GM18909 (cell line): ENCODE results near the gene PRKD3.

Source experiments
- ATAC-seq: cut with Tn5 transposase; IDR thresholded peaks from one replicate; pipeline ENCODE4 v1.9.1; 2021; ENCODE audit warnings: mild to moderate bottlenecking; ENCODE audit not compliant: unreplicated experiment, poor library complexity

PRKD3 gene

GRCh38 chr2:37324786-37325624 lies at the start of gene PRKD3:
TSS of gene PRKD3 (minus strand) at chr2:37324833. CDS start at chr2:37316524, 8,309 bp downstream.
- peak; percentile 76 for ATAC-seq

GRCh38 chr2:37372000-37372399 lies 47.4 kb upstream of the PRKD3 start:
- no peak for ATAC-seq

GRCh38 chr2:37370666-37371065 lies 46.0 kb upstream of the PRKD3 start:
- ATAC-seq, result no peak

DNA sequence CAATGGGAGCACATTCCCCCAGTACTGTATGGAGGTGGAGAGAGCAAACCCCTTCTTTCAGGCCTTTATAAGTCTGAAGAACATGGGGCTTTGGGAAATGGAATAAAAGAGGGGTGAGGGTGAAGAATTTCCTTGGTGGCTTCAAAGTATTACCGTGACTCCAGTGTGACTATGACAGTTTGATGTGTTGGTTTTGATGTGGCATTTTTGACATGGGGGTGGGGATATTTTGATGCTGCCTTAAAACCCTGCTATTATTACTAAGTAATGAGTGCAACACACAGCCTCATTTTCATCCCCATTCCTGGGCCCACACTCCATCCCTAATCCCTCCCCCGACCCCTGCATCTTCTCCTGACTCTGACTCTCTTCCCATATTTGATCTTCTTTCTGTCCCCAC lies 43.4 kb upstream of the PRKD3 start:
- ATAC-seq, result no peak

DNA sequence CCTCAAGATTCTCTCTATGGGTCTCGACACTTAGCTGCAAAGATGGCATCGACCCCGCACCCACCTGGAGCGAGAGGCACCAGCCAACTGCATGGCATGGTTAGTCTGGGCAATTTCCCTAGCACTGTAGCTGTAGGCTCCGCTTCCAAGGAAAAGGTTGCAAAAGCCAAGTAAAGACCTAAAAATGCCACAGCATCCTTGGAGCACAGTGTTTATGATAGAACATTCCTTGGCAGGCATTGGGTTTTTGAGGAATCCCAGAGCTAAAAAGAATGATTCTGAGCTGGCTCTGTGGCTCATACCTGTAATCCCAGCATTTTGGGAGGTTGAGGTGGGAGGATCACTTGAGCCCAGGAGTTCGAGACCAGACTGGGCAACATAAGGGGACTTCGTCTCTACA lies 42.7 kb upstream of the PRKD3 start:
- no peak for ATAC-seq

- no peak for ATAC-seq
Measured at GRCh38 chr2:37366773-37367172, 42.1 kb upstream of the PRKD3 start.

- ATAC-seq, result peak; percentile 88
Measured at GRCh38 chr2:37365669-37366068, 41.0 kb upstream of the PRKD3 start.

DNA sequence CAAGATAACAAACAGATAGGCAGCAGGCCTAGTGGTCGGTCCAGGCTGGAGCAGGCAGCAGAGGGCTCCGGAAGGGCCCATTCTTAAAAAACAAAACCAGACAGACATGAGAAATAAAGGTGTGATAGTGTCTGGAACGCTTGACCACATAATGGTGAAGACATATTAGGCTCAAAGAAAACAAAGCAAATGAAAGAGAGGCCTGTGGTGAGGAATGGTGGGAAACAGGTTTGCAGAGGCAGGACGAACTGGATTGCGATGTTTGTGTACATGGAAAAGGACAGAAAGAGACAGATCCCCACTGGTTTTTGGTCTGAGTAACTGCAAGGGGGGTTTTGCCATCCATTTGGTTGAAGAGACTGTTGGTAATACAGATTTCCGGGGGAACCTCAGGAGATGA lies 39.7 kb upstream of the PRKD3 start:
- no peak for ATAC-seq

GRCh38 chr2:37361994-37362698 lies 37.5 kb upstream of the PRKD3 start:
- no peak for ATAC-seq

DNA sequence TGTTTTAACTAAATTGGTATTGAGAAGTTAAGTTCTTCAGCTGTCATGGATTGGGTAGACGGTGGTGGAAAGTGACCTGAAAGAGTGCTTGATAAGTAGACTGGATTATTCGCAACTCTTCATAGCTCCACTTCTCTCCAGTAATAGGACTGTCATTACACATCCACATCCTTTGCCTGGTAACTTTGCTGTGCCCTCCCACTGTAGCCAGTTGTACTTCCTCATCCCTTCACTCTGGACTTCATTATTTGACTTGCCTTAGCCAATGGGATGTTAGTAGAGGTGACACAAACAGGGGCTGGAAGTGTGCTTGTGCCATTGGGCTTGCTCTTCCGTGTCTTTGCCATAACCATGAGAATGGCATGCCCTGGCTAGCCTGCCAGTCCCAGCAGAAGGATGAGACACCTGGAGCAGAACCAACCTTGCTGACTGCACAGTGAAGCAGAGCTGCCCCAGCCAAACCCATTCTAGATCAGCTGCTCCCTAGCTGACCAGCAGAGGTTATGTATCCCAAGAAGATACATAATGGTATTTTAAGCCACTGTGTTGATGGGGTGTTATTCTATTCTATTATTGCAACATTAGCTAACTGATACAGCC lies 36.7 kb upstream of the PRKD3 start:
- no peak for ATAC-seq

DNA sequence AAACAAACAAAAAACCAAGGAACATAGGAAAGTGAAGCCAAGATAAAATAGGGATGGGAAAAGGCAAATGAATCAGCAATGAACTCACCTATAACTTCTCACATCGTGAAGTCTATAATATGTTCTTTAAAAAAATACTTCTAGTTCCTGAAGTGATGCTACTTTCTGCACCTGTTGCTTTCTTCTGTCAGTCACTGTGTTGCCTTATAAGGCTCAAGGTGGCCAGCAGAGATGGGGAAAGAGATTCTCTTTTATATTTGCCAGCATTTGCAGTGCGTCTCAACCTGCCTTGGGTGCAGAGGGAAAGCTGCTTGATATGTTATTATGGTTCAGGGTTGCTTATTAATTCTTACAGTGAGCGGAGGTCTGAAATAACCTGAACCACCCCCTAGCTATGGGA lies 33.8 kb upstream of the PRKD3 start:
- ATAC-seq, result no peak

GRCh38 chr2:37357530-37357929 lies 32.9 kb upstream of the PRKD3 start:
- no peak for ATAC-seq

- ATAC-seq, result no peak
Measured at GRCh38 chr2:37357069-37357468, 32.4 kb upstream of the PRKD3 start.

GRCh38 chr2:37356299-37356698 lies 31.7 kb upstream of the PRKD3 start:
- no peak for ATAC-seq

GRCh38 chr2:37355735-37356134 lies 31.1 kb upstream of the PRKD3 start:
- ATAC-seq, result no peak

- no peak for ATAC-seq
Measured at GRCh38 chr2:37354531-37354930, 29.9 kb upstream of the PRKD3 start.

DNA sequence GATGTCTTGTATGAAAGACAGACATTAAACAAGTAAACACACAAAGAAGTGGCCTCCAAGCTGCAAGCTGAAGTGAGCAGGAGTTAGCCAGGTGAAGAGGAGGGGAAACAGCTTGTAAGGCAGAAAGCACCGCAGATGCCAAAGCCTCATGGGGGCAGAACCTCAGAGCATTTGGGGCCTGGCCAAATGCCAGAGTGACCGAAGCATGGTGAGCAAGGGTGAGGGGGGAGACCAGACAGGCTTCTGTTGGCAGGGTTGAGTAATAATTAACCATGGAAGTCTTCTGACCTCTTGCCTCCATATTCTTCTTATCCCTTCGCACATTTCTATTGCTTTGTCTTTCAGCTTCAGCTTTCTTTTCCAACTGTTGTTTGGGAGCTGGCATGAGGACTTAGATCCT lies 25.4 kb upstream of the PRKD3 start:
- peak; percentile 85 for ATAC-seq

DNA sequence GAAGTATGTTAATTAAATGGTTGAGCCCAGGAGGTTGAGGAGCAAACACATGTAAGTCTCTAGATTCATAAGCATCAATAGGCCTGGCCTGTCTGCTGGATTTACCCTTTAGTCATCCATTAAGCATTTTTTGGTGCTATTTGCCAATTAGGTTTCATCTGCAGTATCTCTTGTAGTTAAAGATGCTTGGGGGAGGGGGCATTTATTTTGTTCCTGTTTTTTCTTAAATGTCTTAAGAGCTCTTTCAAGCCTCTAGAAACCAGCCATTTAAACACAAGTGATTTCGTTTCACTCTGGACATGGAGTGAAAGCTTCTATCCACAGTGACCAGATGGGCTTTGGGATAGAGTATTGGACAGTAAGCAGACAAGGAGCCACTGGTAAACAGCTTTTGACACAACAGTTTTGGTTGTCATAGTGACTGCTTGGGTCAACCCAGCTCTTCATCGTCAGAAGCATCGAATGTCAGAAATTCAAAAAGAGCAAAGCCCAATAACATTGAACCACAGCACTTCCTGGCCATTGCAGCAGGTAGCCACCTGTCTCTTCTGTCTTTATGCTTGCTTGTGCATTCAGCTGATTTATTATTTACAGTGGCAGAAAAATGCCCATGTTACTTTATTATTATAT lies 24.7 kb upstream of the PRKD3 start:
- ATAC-seq, result no peak

- ATAC-seq, result no peak
Measured at GRCh38 chr2:37348155-37348554, 23.5 kb upstream of the PRKD3 start.

DNA sequence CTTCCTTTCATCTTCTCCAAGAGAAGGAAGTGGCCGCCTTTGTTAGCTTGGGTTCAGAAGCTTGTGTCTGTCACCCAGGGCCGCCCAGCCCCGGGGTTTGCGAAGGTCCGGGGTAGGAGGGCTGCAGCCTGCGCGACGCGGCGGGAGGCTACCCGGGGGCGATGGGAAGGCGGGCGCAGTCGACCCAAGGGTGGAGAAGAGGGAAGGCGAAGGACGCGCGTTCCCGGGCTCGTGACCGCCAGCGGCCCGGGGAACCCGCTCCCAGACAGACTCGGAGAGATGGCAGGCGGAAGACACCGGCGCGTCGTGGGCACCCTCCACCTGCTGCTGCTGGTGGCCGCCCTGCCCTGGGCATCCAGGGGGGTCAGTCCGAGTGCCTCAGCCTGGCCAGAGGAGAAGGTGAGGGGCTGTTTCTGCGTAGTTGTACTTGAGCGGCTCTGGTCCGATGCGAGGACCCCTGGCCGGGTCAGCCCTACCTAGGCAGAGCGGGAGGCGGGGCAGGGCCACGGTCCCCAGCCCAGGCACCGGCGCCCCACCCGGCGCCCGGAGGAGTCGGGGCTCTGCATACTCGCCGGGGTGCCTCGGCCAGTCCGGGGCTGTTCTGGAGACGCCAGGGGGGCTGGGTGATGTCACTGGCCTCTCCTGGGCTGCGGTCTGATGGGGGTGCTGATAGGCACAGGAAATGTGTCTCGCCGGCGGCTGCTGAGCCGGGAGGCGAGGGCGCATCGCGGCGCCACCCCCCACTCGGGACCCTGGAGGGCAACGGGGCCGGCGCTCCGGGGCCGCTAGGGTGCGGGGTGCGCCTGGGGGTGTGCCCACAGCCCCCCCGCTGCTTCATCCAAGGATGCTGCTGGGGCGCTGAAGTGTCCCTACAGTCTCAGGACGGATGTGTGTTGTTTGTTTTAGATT lies 20.1 kb upstream of the PRKD3 start, which contains the start of gene QPCT:
Gene QPCT, plus strand, starts transcription at position 178 of the 909 bp plus-strand sequence. Its CDS starts 102 bp downstream, at position 280.
- ATAC-seq, result peak; percentile 50
